Peyer's patch (tissue), 4 donors: ENCODE measurements around the gene GPC5.

ENCODE experiments used
- CTCF ChIP-seq, 6 experiments: fragments of 450-650 bp in 4 of 6; fragments of 200-600 bp in 2 of 6; sonication (generic) in 1 of 6; IDR thresholded peaks; one replicate each; pipeline ENCODE4 v1.5.1; 2017 to 2019; ENCODE audit warnings: antibody characterized with exemption in 6 of 6, mild to moderate bottlenecking in 3 of 6, moderate library complexity in 1 of 6
- POLR2A ChIP-seq, 2 donors: fragments of 450-650 bp; IDR thresholded peaks; one replicate each; pipeline ENCODE4 v1.5.1; 2017; ENCODE audit warnings: antibody characterized with exemption in 2 of 2, mild to moderate bottlenecking in 2 of 2, moderate library complexity in 2 of 2

- TF ChIP-seq POLR2A (IDR thresholded peaks at IDR 0.05), result no peak
- no peak for TF ChIP-seq CTCF (IDR thresholded peaks at IDR 0.05)
Observed at GRCh38 chr13:92150606-92151005, 752.2 kb downstream of the GPC5 start.
